ENCODE measurements around the gene RIN3. TPM values are rescaled to one million over a fixed set of nuclear protein-coding genes. Genes with fewer than 3 reads are reported as not detected.

RIN3 gene
- total RNA-seq, 1 donor from 2014 or later, result 0.22 TPM

GRCh38 chr14:92505826-92506225, 7.8 kb upstream of the RIN3 start:
- Histone ChIP-seq H3K36me3 (no peaks in the 10 kb centered on the region), H4K20me1 (ENCODE audit: low read depth) (no peaks in the 10 kb centered on the region), H2AFZ (replicated peaks) (no peak overlapping the region), H3K27ac (no peak overlapping the region), H3K4me2 (no peak overlapping the region), H3K9me3 (ENCODE audit: low read depth) (no peaks in the 10 kb centered on the region), H3F3A (ENCODE audit: low read depth) (no peaks in the 10 kb centered on the region), H3K27me3 (peaks cover 6% of the 10 kb centered on the region), H3K4me3 (no peak overlapping the region), H3K9ac (no peak overlapping the region), H3K4me1 (peaks cover under 1% of the 10 kb centered on the region), H3K79me2 (ENCODE audit: low read depth) (no peaks in the 10 kb centered on the region)
- H3K9me3 Mint-ChIP-seq, result no peaks in the 10 kb centered on the region
- TF ChIP-seq EZH2 (IDR thresholded peaks at IDR 0.05) (no peak), EZH2phosphoT487 (IDR thresholded peaks at IDR 0.05) (no peak), CTCF (IDR thresholded peaks at IDR 0.05) (no peak)
- H3K36me3 Mint-ChIP-seq, result no peaks in the 10 kb centered on the region
- H3K27ac Mint-ChIP-seq, result no peak overlapping the region
- no peak for DNase-seq (ENCODE audit: low spot score)
- H3K27me3 Mint-ChIP-seq (ENCODE audit: insufficient read depth, low read depth), result no peaks in the 10 kb centered on the region
- H3K4me1 Mint-ChIP-seq, result peaks cover 6% of the 10 kb centered on the region
- no peak overlapping the region for H3K4me3 Mint-ChIP-seq

- no peaks in the 10 kb centered on the region for H3K27me3 Mint-ChIP-seq (ENCODE audit: insufficient read depth, low read depth)
- H3K79me2 ChIP-seq (ENCODE audit: low read depth), result no peaks in the 10 kb centered on the region
- no peak overlapping the region for H3K4me3 ChIP-seq
- H3K4me1 ChIP-seq, result no peaks in the 10 kb centered on the region
- H3K4me1 Mint-ChIP-seq, result peaks cover 10% of the 10 kb centered on the region
- no peaks in the 10 kb centered on the region for H4K20me1 ChIP-seq (ENCODE audit: low read depth)
- H3K4me2 ChIP-seq, result no peak overlapping the region
- no peak for DNase-seq (ENCODE audit: low spot score)
- H3K9ac ChIP-seq, result no peak overlapping the region
- no peaks in the 10 kb centered on the region for H3K36me3 ChIP-seq
- no peak overlapping the region for H3K27ac Mint-ChIP-seq
- H3K36me3 Mint-ChIP-seq, result no peaks in the 10 kb centered on the region
- no peaks in the 10 kb centered on the region for H3K9me3 ChIP-seq (ENCODE audit: low read depth)
- no peaks in the 10 kb centered on the region for H3F3A ChIP-seq (ENCODE audit: low read depth)
- no peaks in the 10 kb centered on the region for H3K9me3 Mint-ChIP-seq
- H3K4me3 Mint-ChIP-seq, result no peak overlapping the region
- no peak overlapping the region for H3K27ac ChIP-seq
- H3K27me3 ChIP-seq, result peaks cover 6% of the 10 kb centered on the region
- H2AFZ ChIP-seq (replicated peaks), result no peak overlapping the region
- no peak for TF ChIP-seq EZH2phosphoT487 (IDR thresholded peaks at IDR 0.05)
- TF ChIP-seq EZH2 (IDR thresholded peaks at IDR 0.05), result no peak
- no peak for TF ChIP-seq CTCF (IDR thresholded peaks at IDR 0.05)
Measured at GRCh38 chr14:92506231-92506630, 7.3 kb upstream of the RIN3 start.

- no peak overlapping the region for H2AFZ ChIP-seq (replicated peaks)
- Mint-ChIP-seq H3K36me3 (no peaks in the 10 kb centered on the region), H3K27me3 (ENCODE audit: insufficient read depth, low read depth) (peaks cover 1% of the 10 kb centered on the region), H3K4me3 (no peak overlapping the region), H3K4me1 (peaks cover 16% of the 10 kb centered on the region), H3K27ac (no peak overlapping the region), H3K9me3 (no peaks in the 10 kb centered on the region)
- H3K4me1 ChIP-seq, result no peaks in the 10 kb centered on the region
- H3K36me3 ChIP-seq, result no peaks in the 10 kb centered on the region
- no peak overlapping the region for H3K27ac ChIP-seq
- TF ChIP-seq CTCF (IDR thresholded peaks at IDR 0.05) (no peak), EZH2phosphoT487 (IDR thresholded peaks at IDR 0.05) (no peak), EZH2 (IDR thresholded peaks at IDR 0.05) (no peak)
- H4K20me1 ChIP-seq (ENCODE audit: low read depth), result no peaks in the 10 kb centered on the region
- H3K9ac ChIP-seq, result no peak overlapping the region
- no peaks in the 10 kb centered on the region for H3K79me2 ChIP-seq (ENCODE audit: low read depth)
- H3F3A ChIP-seq (ENCODE audit: low read depth), result no peaks in the 10 kb centered on the region
- no peak overlapping the region for H3K4me3 ChIP-seq
- no peaks in the 10 kb centered on the region for H3K9me3 ChIP-seq (ENCODE audit: low read depth)
- peaks cover 6% of the 10 kb centered on the region for H3K27me3 ChIP-seq
- H3K4me2 ChIP-seq, result no peak overlapping the region
- no peak for DNase-seq (ENCODE audit: low spot score)
Measured at GRCh38 chr14:92507174-92507768, 6.3 kb upstream of the RIN3 start.

All from neural progenitor cell (in vitro differentiated cells).